Fibroblast of pulmonary artery (primary cell): ENCODE measurements around the gene ATG4D.
"Not testable (repeated sequence)": the region's sequence is repeated elsewhere in the genome, so short reads cannot be mapped to it uniquely, and the experiment has no call there.

Experiments
- DNase-seq: peaks from one replicate; pipeline ENCODE4 v3.0.0-alpha.2; 2010; ENCODE audit warnings: low read depth
- H3K4me3 ChIP-seq: replicated peaks from 2 replicates; pipeline ENCODE4 v1.5.1; 2011; ENCODE audit warnings: low read depth, mild to moderate bottlenecking, control low read depth, low read length, moderate library complexity
- CTCF ChIP-seq: IDR thresholded peaks from 2 replicates; pipeline ENCODE4 v1.5.1; 2011; ENCODE audit warnings: mild to moderate bottlenecking, control low read depth, low read length, inconsistent platforms; ENCODE audit errors: missing control alignments

ATG4D gene

DNA sequence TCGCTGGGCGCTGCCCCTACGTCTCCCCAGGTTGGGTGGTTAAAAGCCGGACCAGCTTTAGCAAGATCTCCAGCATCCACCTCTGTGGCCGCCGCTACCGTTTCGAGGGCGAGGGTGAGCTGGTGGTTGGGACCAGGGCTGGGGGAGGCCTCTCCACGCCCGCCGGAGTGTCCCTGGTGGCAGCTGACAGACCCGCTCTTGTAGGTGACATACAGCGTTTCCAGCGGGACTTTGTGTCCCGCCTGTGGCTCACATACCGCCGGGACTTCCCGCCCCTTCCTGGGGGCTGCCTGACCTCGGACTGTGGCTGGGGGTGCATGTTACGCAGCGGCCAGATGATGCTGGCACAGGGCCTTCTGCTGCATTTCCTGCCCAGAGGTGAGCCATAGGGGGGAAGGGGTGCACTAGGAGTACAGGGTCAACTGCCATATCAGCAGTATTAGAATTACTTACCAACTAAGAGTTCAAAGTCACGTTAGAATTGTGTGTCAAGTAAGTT, 1.1 kb downstream of the ATG4D start:
- H3K4me3 ChIP-seq: peak overlapping the region; percentile 67
- no peak for DNase-seq
- no peak for TF ChIP-seq CTCF

- TF ChIP-seq CTCF: no peak
- no peak overlapping the region for H3K4me3 ChIP-seq
- no peak for DNase-seq
Observed at GRCh38 chr19:10546817-10547216, 3.1 kb downstream of the ATG4D start.

- no peak for TF ChIP-seq CTCF
- no peak for DNase-seq
- H3K4me3 ChIP-seq: no peak overlapping the region
Observed at GRCh38 chr19:10548746-10549276, 5.1 kb downstream of the ATG4D start.

DNA sequence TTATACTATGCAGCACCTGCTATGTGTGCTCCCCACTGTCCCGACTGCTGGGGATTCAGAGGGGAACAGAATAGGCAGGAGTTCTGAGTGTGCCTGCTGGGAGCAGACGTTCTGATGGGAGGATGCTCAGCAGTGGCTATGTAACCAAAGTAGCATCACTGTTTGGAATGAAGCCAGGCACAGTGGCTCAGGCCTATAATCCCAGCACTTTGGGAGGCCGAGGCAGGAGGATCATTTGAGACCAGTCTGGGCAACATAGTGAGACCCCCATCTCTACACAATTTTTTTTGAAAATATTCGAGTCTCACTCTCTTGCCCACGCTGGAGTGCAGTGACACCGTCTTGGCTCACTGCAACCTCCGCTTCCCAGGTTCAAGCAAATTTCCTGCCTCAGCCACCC, 6.0 kb downstream of the ATG4D start:
- H3K4me3 ChIP-seq: no peak overlapping the region
- DNase-seq: no peak
- no peak for TF ChIP-seq CTCF

- DNase-seq: no peak
- no peak overlapping the region for H3K4me3 ChIP-seq
- no peak for TF ChIP-seq CTCF
Observed at GRCh38 chr19:10550336-10550735, 6.6 kb downstream of the ATG4D start.

- not testable (repeated sequence) for DNase-seq, H3K4me3 ChIP-seq
Observed at GRCh38 chr19:10551006-10551405, 7.3 kb downstream of the ATG4D start.

- no peak overlapping the region for H3K4me3 ChIP-seq
- DNase-seq: peak; percentile 49
- TF ChIP-seq CTCF: peak; percentile 20
Observed at GRCh38 chr19:10551698-10552301, 8.1 kb downstream of the ATG4D start.
